Measurements from ENCODE around the gene ANXA11. TPM values are rescaled to one million over a fixed set of nuclear protein-coding genes. Genes with fewer than 3 reads are reported as not detected.

Gene ANXA11
- total and polyA plus RNA-seq, 9 of the 15 experiments (the other 6 are each of a cell fraction or from before 2014, with no cell fraction given): 43.6 to 212 (median 109) TPM

DNA sequence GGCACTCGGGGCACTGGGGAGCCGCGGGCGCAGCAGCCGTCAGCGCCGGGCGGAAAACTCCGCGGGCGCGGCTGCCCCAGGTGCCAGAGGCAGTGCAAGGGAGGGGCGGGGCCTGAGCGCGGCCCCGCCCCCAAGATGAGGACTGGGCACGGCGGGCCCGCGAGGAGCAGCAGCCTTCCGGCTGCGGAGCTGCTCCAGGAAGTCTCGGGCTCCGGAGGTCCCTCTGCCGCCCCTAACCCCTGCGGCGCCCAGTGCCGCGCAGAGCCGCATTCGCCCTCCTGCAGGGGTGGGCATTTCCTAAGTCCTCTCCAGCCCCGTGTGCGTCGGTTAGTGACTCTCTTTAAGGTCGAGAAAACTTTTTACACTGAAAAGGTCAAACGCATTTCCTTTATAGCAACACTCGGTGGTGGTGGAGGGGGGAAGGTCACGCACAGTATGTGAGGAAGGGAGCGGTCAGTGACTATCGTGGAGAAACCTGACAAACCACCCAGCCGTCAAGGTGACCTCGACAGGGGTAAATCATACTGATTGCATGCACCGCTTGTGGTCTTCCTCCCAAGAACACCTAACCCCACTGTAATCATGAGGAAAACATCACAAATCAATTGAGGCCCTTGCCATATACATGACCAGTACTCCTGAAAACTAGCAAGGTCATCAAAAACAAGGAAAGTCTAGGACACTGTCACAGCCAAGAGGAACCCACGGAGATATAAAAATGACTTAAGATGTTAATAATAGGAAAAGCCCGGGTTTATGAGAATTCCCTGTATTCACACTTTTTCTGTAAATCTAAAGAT, at the start of gene ANXA11 (continued):
- no peak for TF ChIP-seq RHOXF2B (CRISPR knock-in tag; conservative IDR thresholded peaks at IDR 0.05)
- TF ChIP-seq, protein P1, sequence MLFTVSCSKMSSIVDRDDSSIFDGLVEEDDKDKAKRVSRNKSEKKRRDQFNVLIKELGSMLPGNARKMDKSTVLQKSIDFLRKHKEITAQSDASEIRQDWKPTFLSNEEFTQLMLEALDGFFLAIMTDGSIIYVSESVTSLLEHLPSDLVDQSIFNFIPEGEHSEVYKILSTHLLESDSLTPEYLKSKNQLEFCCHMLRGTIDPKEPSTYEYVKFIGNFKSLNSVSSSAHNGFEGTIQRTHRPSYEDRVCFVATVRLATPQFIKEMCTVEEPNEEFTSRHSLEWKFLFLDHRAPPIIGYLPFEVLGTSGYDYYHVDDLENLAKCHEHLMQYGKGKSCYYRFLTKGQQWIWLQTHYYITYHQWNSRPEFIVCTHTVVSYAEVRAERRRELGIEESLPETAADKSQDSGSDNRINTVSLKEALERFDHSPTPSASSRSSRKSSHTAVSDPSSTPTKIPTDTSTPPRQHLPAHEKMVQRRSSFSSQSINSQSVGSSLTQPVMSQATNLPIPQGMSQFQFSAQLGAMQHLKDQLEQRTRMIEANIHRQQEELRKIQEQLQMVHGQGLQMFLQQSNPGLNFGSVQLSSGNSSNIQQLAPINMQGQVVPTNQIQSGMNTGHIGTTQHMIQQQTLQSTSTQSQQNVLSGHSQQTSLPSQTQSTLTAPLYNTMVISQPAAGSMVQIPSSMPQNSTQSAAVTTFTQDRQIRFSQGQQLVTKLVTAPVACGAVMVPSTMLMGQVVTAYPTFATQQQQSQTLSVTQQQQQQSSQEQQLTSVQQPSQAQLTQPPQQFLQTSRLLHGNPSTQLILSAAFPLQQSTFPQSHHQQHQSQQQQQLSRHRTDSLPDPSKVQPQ (CRISPR knock-in tag; IDR thresholded peaks at IDR 0.05; ENCODE audit: borderline replicate concordance): no peak
- TF ChIP-seq TEAD2 (tag; IDR thresholded peaks at IDR 0.05): no peak
- TF ChIP-seq, protein P2, sequence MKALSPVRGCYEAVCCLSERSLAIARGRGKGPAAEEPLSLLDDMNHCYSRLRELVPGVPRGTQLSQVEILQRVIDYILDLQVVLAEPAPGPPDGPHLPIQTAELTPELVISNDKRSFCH (CRISPR knock-in tag; IDR thresholded peaks at IDR 0.05): no peak
- TF ChIP-seq, protein P2 (tag; IDR thresholded peaks at IDR 0.05): peak; percentile 95
- no peak for TF ChIP-seq ZBTB8A (IDR thresholded peaks at IDR 0.05; ENCODE audit: partially characterized antibody)
- TF ChIP-seq, protein P3, sequence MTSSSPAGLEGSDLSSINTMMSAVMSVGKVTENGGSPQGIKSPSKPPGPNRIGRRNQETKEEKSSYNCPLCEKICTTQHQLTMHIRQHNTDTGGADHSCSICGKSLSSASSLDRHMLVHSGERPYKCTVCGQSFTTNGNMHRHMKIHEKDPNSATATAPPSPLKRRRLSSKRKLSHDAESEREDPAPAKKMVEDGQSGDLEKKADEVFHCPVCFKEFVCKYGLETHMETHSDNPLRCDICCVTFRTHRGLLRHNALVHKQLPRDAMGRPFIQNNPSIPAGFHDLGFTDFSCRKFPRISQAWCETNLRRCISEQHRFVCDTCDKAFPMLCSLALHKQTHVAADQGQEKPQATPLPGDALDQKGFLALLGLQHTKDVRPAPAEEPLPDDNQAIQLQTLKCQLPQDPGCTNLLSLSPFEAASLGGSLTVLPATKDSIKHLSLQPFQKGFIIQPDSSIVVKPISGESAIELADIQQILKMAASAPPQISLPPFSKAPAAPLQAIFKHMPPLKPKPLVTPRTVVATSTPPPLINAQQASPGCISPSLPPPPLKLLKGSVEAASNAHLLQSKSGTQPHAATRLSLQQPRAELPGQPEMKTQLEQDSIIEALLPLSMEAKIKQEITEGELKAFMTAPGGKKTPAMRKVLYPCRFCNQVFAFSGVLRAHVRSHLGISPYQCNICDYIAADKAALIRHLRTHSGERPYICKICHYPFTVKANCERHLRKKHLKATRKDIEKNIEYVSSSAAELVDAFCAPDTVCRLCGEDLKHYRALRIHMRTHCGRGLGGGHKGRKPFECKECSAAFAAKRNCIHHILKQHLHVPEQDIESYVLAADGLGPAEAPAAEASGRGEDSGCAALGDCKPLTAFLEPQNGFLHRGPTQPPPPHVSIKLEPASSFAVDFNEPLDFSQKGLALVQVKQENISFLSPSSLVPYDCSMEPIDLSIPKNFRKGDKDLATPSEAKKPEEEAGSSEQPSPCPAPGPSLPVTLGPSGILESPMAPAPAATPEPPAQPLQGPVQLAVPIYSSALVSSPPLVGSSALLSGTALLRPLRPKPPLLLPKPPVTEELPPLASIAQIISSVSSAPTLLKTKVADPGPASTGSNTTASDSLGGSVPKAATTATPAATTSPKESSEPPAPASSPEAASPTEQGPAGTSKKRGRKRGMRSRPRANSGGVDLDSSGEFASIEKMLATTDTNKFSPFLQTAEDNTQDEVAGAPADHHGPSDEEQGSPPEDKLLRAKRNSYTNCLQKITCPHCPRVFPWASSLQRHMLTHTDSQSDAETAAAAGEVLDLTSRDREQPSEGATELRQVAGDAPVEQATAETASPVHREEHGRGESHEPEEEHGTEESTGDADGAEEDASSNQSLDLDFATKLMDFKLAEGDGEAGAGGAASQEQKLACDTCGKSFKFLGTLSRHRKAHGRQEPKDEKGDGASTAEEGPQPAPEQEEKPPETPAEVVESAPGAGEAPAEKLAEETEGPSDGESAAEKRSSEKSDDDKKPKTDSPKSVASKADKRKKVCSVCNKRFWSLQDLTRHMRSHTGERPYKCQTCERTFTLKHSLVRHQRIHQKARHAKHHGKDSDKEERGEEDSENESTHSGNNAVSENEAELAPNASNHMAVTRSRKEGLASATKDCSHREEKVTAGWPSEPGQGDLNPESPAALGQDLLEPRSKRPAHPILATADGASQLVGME (CRISPR knock-in tag; IDR thresholded peaks at IDR 0.05): no peak
- TF ChIP-seq FOXM1 (IDR thresholded peaks at IDR 0.05; ENCODE audit: low read depth): peak; percentile 12; the same call in 1 of the 2 replicates
- TF ChIP-seq FOXM1 (CRISPR knock-in tag; IDR thresholded peaks at IDR 0.05; ENCODE audit: low read depth): no peak
- TF ChIP-seq, protein P4, sequence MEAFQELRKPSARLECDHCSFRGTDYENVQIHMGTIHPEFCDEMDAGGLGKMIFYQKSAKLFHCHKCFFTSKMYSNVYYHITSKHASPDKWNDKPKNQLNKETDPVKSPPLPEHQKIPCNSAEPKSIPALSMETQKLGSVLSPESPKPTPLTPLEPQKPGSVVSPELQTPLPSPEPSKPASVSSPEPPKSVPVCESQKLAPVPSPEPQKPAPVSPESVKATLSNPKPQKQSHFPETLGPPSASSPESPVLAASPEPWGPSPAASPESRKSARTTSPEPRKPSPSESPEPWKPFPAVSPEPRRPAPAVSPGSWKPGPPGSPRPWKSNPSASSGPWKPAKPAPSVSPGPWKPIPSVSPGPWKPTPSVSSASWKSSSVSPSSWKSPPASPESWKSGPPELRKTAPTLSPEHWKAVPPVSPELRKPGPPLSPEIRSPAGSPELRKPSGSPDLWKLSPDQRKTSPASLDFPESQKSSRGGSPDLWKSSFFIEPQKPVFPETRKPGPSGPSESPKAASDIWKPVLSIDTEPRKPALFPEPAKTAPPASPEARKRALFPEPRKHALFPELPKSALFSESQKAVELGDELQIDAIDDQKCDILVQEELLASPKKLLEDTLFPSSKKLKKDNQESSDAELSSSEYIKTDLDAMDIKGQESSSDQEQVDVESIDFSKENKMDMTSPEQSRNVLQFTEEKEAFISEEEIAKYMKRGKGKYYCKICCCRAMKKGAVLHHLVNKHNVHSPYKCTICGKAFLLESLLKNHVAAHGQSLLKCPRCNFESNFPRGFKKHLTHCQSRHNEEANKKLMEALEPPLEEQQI (IDR thresholded peaks at IDR 0.05): no peak
- no peak for TF ChIP-seq ZNF217 (CRISPR knock-in tag; IDR thresholded peaks at IDR 0.05)
- no peak for TF ChIP-seq NELFE (IDR thresholded peaks at IDR 0.05; ENCODE audit: insufficient read depth, insufficient read length)
- peak; percentile 43; the same call in 1 of the 2 replicates for TF ChIP-seq NR4A1 (CRISPR knock-in tag; IDR thresholded peaks at IDR 0.05)
- 0 out of 2 replicates have a peak, but pooled peaks have one; percentile 59 for TF ChIP-seq NR4A1 (tag; IDR thresholded peaks at IDR 0.05)
- TF ChIP-seq CC2D1A (IDR thresholded peaks at IDR 0.05): 0 out of 2 replicates have a peak, but pooled peaks have one; percentile 14
- no peak for TF ChIP-seq U2AF1 (optimal IDR thresholded peaks at IDR 0.05; ENCODE audit: low read depth, low read length)
- TF ChIP-seq PHB2 (IDR thresholded peaks at IDR 0.05; ENCODE audit: low read depth): no peak

Data from K562 (cell line).